NCI-H2196 (cell line): ENCODE results near the gene DOK6.
"Not testable (repeated sequence)": the region's sequence is repeated elsewhere in the genome, so short reads cannot be mapped to it uniquely, and the experiment has no call there.

Source experiments
- DNase-seq: peaks from one replicate; lab custom pipeline; 2025; ENCODE audit not compliant: unreplicated experiment; lab: John Stamatoyannopoulos, UW

DOK6 gene

GRCh38 chr18:69790649-69791048 lies 390.0 kb downstream of the DOK6 start:
- DNase-seq: no peak

GRCh38 chr18:69795791-69796190 lies 395.1 kb downstream of the DOK6 start:
- no peak for DNase-seq

GRCh38 chr18:69804776-69805501 lies 404.3 kb downstream of the DOK6 start:
- DNase-seq: no peak

GRCh38 chr18:69808399-69808798 lies 407.7 kb downstream of the DOK6 start:
- no peak for DNase-seq

- no peak for DNase-seq
Measured at GRCh38 chr18:69813559-69813958, 412.9 kb downstream of the DOK6 start.

- no peak for DNase-seq
Measured at GRCh38 chr18:69814861-69815385, 414.2 kb downstream of the DOK6 start.

- no peak for DNase-seq
Measured at GRCh38 chr18:69817335-69817940, 416.8 kb downstream of the DOK6 start.

GRCh38 chr18:69819460-69819859 lies 418.8 kb downstream of the DOK6 start:
- DNase-seq: no peak

- no peak for DNase-seq
Measured at GRCh38 chr18:69820538-69820937, 419.9 kb downstream of the DOK6 start.

- no peak for DNase-seq
Measured at GRCh38 chr18:69830189-69830588, 429.5 kb downstream of the DOK6 start.

- DNase-seq: not testable (repeated sequence)
Measured at GRCh38 chr18:69834980-69835379, 434.3 kb downstream of the DOK6 start.

- no peak for DNase-seq
Measured at GRCh38 chr18:69838003-69838402, 437.3 kb downstream of the DOK6 start.

- DNase-seq: no peak
Measured at GRCh38 chr18:69838620-69839411, 438.1 kb downstream of the DOK6 start.

- no peak for DNase-seq
Measured at GRCh38 chr18:69839497-69839896, 438.8 kb downstream of the DOK6 start.

GRCh38 chr18:69840001-69840400 lies 439.3 kb downstream of the DOK6 start:
- DNase-seq: no peak

GRCh38 chr18:69840445-69840844 lies 439.8 kb downstream of the DOK6 start:
- DNase-seq: no peak

GRCh38 chr18:69841117-69841516 lies 440.4 kb downstream of the DOK6 start:
- no peak for DNase-seq

- DNase-seq: no peak
Measured at GRCh38 chr18:69843015-69843414, 442.3 kb downstream of the DOK6 start.

- no peak for DNase-seq
Measured at GRCh38 chr18:69844656-69845055, 444.0 kb downstream of the DOK6 start.

GRCh38 chr18:69845593-69846506 lies 445.2 kb downstream of the DOK6 start:
- DNase-seq: peak; percentile 81

- DNase-seq: no peak
Measured at GRCh38 chr18:69853051-69853450, 452.4 kb downstream of the DOK6 start.
